Liver (tissue), 9 donors: ENCODE measurements around the gene CALM3. TPM values are rescaled to one million over a fixed set of nuclear protein-coding genes. Genes with fewer than 3 reads are reported as not detected.

Experiments used
- DNase-seq: peaks from one replicate; pipeline ENCODE4 v3.0.0-alpha.2; 2017; ENCODE audit warnings: low spot score
- H3K27ac ChIP-seq, 2 donors: one replicate each; pipeline ENCODE4 v1.7.0; 2013; ENCODE audit warnings: inconsistent platforms in 2 of 2, low read length in 2 of 2, control low read depth in 1 of 2, low read depth in 1 of 2, mild to moderate bottlenecking in 1 of 2
- H3K27me3 ChIP-seq, 4 donors: one replicate each; pipeline versions ENCODE4 v1.6.1 to v1.7.0; 2013; ENCODE audit warnings: low read length in 3 of 4, inconsistent platforms in 1 of 4, mild to moderate bottlenecking in 1 of 4, moderate library complexity in 1 of 4; ENCODE audit not compliant: control insufficient read depth in 4 of 4, insufficient read depth in 4 of 4
- H3K36me3 ChIP-seq, 4 donors: one replicate each; pipeline versions ENCODE4 v1.6.1 to v1.7.0; 2013; ENCODE audit warnings: low read length in 3 of 4, mild to moderate bottlenecking in 3 of 4, low read depth in 1 of 4, moderate library complexity in 1 of 4; ENCODE audit not compliant: control insufficient read depth in 4 of 4, insufficient read depth in 3 of 4
- H3K4me1 ChIP-seq, 4 donors: one replicate each; pipeline versions ENCODE4 v1.6.1 to v1.7.0; 2013; ENCODE audit warnings: low read length in 3 of 4, mild to moderate bottlenecking in 3 of 4, moderate library complexity in 1 of 4; ENCODE audit not compliant: control insufficient read depth in 4 of 4, insufficient read depth in 4 of 4
- H3K4me3 ChIP-seq, 3 donors: one replicate each; pipeline versions ENCODE4 v1.6.1 to v1.7.0; 2013; ENCODE audit warnings: low read length in 3 of 3, control low read depth in 1 of 3, low read depth in 1 of 3, mild to moderate bottlenecking in 1 of 3
- H3K9ac ChIP-seq, 2 donors: one replicate each; pipeline ENCODE4 v1.7.0; 2013; ENCODE audit warnings: low read length in 2 of 2, mild to moderate bottlenecking in 2 of 2, moderate library complexity in 2 of 2, control low read depth in 1 of 2, low read depth in 1 of 2
- H3K9me3 ChIP-seq, 4 donors: one replicate each; pipeline versions ENCODE4 v1.6.1 to v1.7.0; 2013; ENCODE audit warnings: low read length in 3 of 4; ENCODE audit not compliant: control insufficient read depth in 4 of 4
- EGR1 ChIP-seq, 2 donors: IDR thresholded peaks; 2 replicates each; pipeline ENCODE4 v1.6.1; 2016 to 2018; ENCODE audit warnings: antibody characterized with exemption in 2 of 2, low read depth in 2 of 2
- FOXA1 ChIP-seq: IDR thresholded peaks from 2 replicates; pipeline ENCODE4 v1.6.1; 2016; ENCODE audit warnings: antibody characterized with exemption
- FOXA2 ChIP-seq: IDR thresholded peaks from 2 replicates; pipeline ENCODE4 v1.6.1; 2016; ENCODE audit warnings: antibody characterized with exemption
- GABPA ChIP-seq, 2 donors: IDR thresholded peaks in 1 of 2; conservative IDR thresholded peaks in 1 of 2; 2 replicates each; pipeline ENCODE4 v1.6.1; 2016; ENCODE audit warnings: antibody characterized with exemption in 2 of 2, mild to moderate bottlenecking in 1 of 2, moderate library complexity in 1 of 2
- HNF4A ChIP-seq, 2 donors: conservative IDR thresholded peaks; 2 replicates each; pipeline ENCODE4 v1.6.1; 2016; ENCODE audit warnings: antibody characterized with exemption in 2 of 2, mild to moderate bottlenecking in 2 of 2
- HNF4G ChIP-seq: IDR thresholded peaks from 2 replicates; pipeline ENCODE4 v1.6.1; 2016; ENCODE audit warnings: antibody characterized with exemption
- JUND ChIP-seq, 2 donors: IDR thresholded peaks; 2 replicates each; pipeline ENCODE4 v1.6.1; 2016; ENCODE audit warnings: antibody characterized with exemption in 2 of 2
- NR2F2 ChIP-seq: IDR thresholded peaks from 2 replicates; pipeline ENCODE4 v1.6.1; 2016; ENCODE audit warnings: antibody characterized with exemption
- RAD21 ChIP-seq, 2 donors: IDR thresholded peaks; 2 replicates each; pipeline ENCODE4 v1.6.1; 2016; ENCODE audit warnings: antibody characterized with exemption in 2 of 2, mild to moderate bottlenecking in 2 of 2
- RXRA ChIP-seq, 2 donors: IDR thresholded peaks; 2 replicates each; pipeline ENCODE4 v1.6.1; 2017 to 2018; ENCODE audit warnings: antibody characterized with exemption in 2 of 2, mild to moderate bottlenecking in 1 of 2
- SP1 ChIP-seq: IDR thresholded peaks from 2 replicates; pipeline ENCODE4 v1.6.1; 2018; ENCODE audit warnings: antibody characterized with exemption, mild to moderate bottlenecking
- TAF1 ChIP-seq: conservative IDR thresholded peaks from 2 replicates; pipeline ENCODE4 v1.6.1; 2016; ENCODE audit warnings: antibody characterized with exemption, mild to moderate bottlenecking
- YY1 ChIP-seq: IDR thresholded peaks from 2 replicates; pipeline ENCODE4 v1.6.1; 2016; ENCODE audit warnings: antibody characterized with exemption, mild to moderate bottlenecking
- WGBS: extraction: QIAGEN DNeasy Blood & Tissue Kit; methylation state at CpG from one replicate; pipeline ENCODE4 v1.1.7; 2013; 5-methylcytosine and 5-hydroxymethylcytosine counted together
- polyA plus RNA-seq, 2 donors: library from polyadenylated mRNA; stranded (reverse) in 1 of 2; unstranded in 1 of 2; fragments of 200-250 nt in 1 of 2; fragments of >200 nt in 1 of 2; fragmentation: Nextera tagmentation in 1 of 2; extraction: Ambion mirVana in 1 of 2; gene quantifications; one replicate each; pipeline versions ENCODE4 v1.2.1 to v1.2.3, GENCODE V29; 2013 to 2015
- total RNA-seq, 2 donors: library from RNA; depleted of rRNA; stranded (reverse); fragments of >200 nt; gene quantifications; one replicate each; pipeline ENCODE4 v1.2.3, GENCODE V29; 2014
- TF ChIP-seq, protein P1 (sequence below): IDR thresholded peaks from 2 replicates; pipeline ENCODE4 v1.6.1; 2016; ENCODE audit warnings: antibody characterized with exemption
- TF ChIP-seq, protein P2 (sequence below): fragments of 150-350 bp; IDR thresholded peaks from 2 replicates; pipeline ENCODE4 v1.5.1; 2017; ENCODE audit warnings: improper control_type of control experiment, low read depth, low read length; ENCODE audit not compliant: missing input control
- TF ChIP-seq, protein P3 (sequence below): IDR thresholded peaks from 2 replicates; pipeline ENCODE4 v1.6.1; 2016; ENCODE audit warnings: antibody characterized with exemption
- TF ChIP-seq, protein P4 (sequence below): IDR thresholded peaks from 2 replicates; pipeline ENCODE4 v1.6.1; 2016; ENCODE audit warnings: antibody characterized with exemption, mild to moderate bottlenecking
- TF ChIP-seq, protein P5 (sequence below): IDR thresholded peaks from 2 replicates; pipeline ENCODE4 v1.6.1; 2016; ENCODE audit warnings: antibody characterized with exemption
- donor health status: healthy.
- donor health status: healthy.
- donor health status: healthy.
- donor health status: healthy.
- donor health status: healthy.

The CALM3 gene
- total and polyA plus RNA-seq, 4 donors, result 51.4 to 112 (median 81.7) TPM

DNA sequence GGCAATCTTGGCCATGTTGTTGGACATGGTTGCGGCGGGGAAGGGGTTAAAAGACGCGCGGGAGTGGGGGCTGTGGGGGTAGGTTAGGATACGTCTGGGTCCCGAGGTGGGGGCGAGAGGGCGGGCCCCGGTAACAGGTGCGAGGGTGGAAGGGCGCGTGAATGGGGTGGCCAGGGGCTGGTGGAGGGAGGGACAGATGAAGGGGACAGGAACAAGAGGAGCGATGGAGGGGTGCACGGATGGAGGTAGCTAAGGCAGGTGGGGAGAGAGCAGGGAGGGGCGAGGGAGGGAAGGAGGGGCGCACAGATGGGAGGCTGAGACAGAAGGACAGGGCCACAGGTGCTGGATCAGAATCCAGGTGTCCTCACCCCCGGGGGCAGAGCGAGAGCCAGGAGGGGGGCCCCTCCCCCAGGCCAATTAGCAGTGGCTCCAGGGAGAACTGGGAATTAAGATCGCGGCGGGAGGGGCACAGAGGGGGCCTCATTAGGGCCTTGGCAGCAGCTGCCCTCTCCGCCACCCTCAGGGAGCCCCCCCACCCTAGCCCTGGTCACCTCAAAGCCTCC is 33.6 kb downstream of the CALM3 start:
- H3K4me3 ChIP-seq, result no peak overlapping the region
- DNase-seq, result no peak
- H3K9me3 ChIP-seq, result no peaks in the 10 kb centered on the region
- H3K36me3 ChIP-seq, result no peaks in the 10 kb centered on the region
- peaks cover 4 to 21% (median 17%) of the 10 kb centered on the region in 4 donors for H3K4me1 ChIP-seq
- TF ChIP-seq FOXA1 (no peak), GABPA (IDR thresholded peaks at IDR 0.05 in 1 of 2, conservative IDR thresholded peaks at IDR 0.05 in 1 of 2) (no peak), NR2F2 (no peak), YY1 (no peak), HNF4A (conservative IDR thresholded peaks at IDR 0.05) (no peak), RXRA (IDR thresholded peaks at IDR 0.05) (no peak), RAD21 (IDR thresholded peaks at IDR 0.05) (no peak), FOXA2 (no peak), HNF4G (no peak), JUND (IDR thresholded peaks at IDR 0.05) (no peak), SP1 (no peak), EGR1 (IDR thresholded peaks at IDR 0.05; ENCODE audit: low read depth in 2 of 2) (no peak), TAF1 (no peak)
- TF ChIP-seq, protein P1, sequence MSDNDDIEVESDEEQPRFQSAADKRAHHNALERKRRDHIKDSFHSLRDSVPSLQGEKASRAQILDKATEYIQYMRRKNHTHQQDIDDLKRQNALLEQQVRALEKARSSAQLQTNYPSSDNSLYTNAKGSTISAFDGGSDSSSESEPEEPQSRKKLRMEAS, result no peak
- TF ChIP-seq, protein P2, sequence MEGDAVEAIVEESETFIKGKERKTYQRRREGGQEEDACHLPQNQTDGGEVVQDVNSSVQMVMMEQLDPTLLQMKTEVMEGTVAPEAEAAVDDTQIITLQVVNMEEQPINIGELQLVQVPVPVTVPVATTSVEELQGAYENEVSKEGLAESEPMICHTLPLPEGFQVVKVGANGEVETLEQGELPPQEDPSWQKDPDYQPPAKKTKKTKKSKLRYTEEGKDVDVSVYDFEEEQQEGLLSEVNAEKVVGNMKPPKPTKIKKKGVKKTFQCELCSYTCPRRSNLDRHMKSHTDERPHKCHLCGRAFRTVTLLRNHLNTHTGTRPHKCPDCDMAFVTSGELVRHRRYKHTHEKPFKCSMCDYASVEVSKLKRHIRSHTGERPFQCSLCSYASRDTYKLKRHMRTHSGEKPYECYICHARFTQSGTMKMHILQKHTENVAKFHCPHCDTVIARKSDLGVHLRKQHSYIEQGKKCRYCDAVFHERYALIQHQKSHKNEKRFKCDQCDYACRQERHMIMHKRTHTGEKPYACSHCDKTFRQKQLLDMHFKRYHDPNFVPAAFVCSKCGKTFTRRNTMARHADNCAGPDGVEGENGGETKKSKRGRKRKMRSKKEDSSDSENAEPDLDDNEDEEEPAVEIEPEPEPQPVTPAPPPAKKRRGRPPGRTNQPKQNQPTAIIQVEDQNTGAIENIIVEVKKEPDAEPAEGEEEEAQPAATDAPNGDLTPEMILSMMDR, result no peak
- TF ChIP-seq, protein P3, sequence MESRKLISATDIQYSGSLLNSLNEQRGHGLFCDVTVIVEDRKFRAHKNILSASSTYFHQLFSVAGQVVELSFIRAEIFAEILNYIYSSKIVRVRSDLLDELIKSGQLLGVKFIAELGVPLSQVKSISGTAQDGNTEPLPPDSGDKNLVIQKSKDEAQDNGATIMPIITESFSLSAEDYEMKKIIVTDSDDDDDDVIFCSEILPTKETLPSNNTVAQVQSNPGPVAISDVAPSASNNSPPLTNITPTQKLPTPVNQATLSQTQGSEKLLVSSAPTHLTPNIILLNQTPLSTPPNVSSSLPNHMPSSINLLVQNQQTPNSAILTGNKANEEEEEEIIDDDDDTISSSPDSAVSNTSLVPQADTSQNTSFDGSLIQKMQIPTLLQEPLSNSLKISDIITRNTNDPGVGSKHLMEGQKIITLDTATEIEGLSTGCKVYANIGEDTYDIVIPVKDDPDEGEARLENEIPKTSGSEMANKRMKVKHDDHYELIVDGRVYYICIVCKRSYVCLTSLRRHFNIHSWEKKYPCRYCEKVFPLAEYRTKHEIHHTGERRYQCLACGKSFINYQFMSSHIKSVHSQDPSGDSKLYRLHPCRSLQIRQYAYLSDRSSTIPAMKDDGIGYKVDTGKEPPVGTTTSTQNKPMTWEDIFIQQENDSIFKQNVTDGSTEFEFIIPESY, result no peak
- TF ChIP-seq, protein P4, sequence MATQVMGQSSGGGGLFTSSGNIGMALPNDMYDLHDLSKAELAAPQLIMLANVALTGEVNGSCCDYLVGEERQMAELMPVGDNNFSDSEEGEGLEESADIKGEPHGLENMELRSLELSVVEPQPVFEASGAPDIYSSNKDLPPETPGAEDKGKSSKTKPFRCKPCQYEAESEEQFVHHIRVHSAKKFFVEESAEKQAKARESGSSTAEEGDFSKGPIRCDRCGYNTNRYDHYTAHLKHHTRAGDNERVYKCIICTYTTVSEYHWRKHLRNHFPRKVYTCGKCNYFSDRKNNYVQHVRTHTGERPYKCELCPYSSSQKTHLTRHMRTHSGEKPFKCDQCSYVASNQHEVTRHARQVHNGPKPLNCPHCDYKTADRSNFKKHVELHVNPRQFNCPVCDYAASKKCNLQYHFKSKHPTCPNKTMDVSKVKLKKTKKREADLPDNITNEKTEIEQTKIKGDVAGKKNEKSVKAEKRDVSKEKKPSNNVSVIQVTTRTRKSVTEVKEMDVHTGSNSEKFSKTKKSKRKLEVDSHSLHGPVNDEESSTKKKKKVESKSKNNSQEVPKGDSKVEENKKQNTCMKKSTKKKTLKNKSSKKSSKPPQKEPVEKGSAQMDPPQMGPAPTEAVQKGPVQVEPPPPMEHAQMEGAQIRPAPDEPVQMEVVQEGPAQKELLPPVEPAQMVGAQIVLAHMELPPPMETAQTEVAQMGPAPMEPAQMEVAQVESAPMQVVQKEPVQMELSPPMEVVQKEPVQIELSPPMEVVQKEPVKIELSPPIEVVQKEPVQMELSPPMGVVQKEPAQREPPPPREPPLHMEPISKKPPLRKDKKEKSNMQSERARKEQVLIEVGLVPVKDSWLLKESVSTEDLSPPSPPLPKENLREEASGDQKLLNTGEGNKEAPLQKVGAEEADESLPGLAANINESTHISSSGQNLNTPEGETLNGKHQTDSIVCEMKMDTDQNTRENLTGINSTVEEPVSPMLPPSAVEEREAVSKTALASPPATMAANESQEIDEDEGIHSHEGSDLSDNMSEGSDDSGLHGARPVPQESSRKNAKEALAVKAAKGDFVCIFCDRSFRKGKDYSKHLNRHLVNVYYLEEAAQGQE, result no peak
- TF ChIP-seq, protein P5, sequence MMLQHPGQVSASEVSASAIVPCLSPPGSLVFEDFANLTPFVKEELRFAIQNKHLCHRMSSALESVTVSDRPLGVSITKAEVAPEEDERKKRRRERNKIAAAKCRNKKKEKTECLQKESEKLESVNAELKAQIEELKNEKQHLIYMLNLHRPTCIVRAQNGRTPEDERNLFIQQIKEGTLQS, result no peak
- WGBS, result 7% methylated on average over 23 of the region's 23 CpGs
- peaks cover 0 to 18% (median 0%) of the 10 kb centered on the region in 4 donors for H3K27me3 ChIP-seq
- no peak overlapping the region for H3K27ac ChIP-seq
- no peak overlapping the region for H3K9ac ChIP-seq
